Stimulated activated CD8-positive, alpha-beta memory T cell treated with anti-CD3 and anti-CD28 coated beads, Interleukin-4, amount 100 ng/mL, for 4 hours (primary cell): Measurements from ENCODE around the gene DENND10.
"Not testable (repeated sequence)": the region's sequence is repeated elsewhere in the genome, so short reads cannot be mapped to it uniquely, and the experiment has no call there.

ENCODE experiments used
- DNase-seq, 2 donors: peaks; one replicate each; pipeline ENCODE4 v3.0.0-alpha.2; 2020; ENCODE audit warnings: low read depth in 2 of 2, low spot score in 1 of 2

Gene DENND10

GRCh38 chr10:119096641-119097415, 7.1 kb upstream of the DENND10 start:
- not testable (repeated sequence) for DNase-seq

- DNase-seq: no peak
Measured at GRCh38 chr10:119098576-119098975, 5.3 kb upstream of the DENND10 start.

- DNase-seq: no peak
Measured at GRCh38 chr10:119100434-119101238, 3.3 kb upstream of the DENND10 start.

- no peak for DNase-seq
Measured at GRCh38 chr10:119101366-119102098, 2.4 kb upstream of the DENND10 start.

GRCh38 chr10:119103241-119103902, 541 bp upstream of the DENND10 start:
- no peak for DNase-seq

- no peak for DNase-seq
Measured at GRCh38 chr10:119104654-119105015, 722 bp downstream of the DENND10 start.

- no peak for DNase-seq
Measured at GRCh38 chr10:119105155-119105554, 1.2 kb downstream of the DENND10 start.

GRCh38 chr10:119105899-119106298, 2.0 kb downstream of the DENND10 start:
- DNase-seq: not testable (repeated sequence)

- DNase-seq: not testable (repeated sequence)
Measured at GRCh38 chr10:119107106-119107505, 3.2 kb downstream of the DENND10 start.

- not testable (repeated sequence) for DNase-seq
Measured at GRCh38 chr10:119107771-119108170, 3.9 kb downstream of the DENND10 start.

GRCh38 chr10:119112056-119112455, 8.1 kb downstream of the DENND10 start:
- no peak for DNase-seq

- DNase-seq: no peak
Measured at GRCh38 chr10:119113751-119114732, 10.1 kb downstream of the DENND10 start.

GRCh38 chr10:119115926-119116325, 12.0 kb downstream of the DENND10 start:
- DNase-seq: no peak

- DNase-seq: no peak
Measured at GRCh38 chr10:119116326-119116951, 12.5 kb downstream of the DENND10 start.

GRCh38 chr10:119118231-119118630, 14.3 kb downstream of the DENND10 start:
- no peak for DNase-seq

- no peak for DNase-seq
Measured at GRCh38 chr10:119119400-119119799, 15.5 kb downstream of the DENND10 start.

GRCh38 chr10:119120413-119120867, 16.5 kb downstream of the DENND10 start:
- DNase-seq: no peak

GRCh38 chr10:119120875-119121274, 17.0 kb downstream of the DENND10 start:
- no peak for DNase-seq

- no peak for DNase-seq
Measured at GRCh38 chr10:119125942-119126341, 22.0 kb downstream of the DENND10 start.
